GM21367 (cell line): ENCODE measurements around the gene PAK3.

Experiments
- ATAC-seq: cut with Tn5 transposase; IDR thresholded peaks from one replicate; pipeline ENCODE4 v1.9.1; 2021; ENCODE audit not compliant: unreplicated experiment

The PAK3 gene

GRCh38 chrX:111259559-111259958 lies 163.6 kb downstream of the PAK3 start:
- no peak for ATAC-seq

GRCh38 chrX:111260451-111260850 lies 164.5 kb downstream of the PAK3 start:
- ATAC-seq = no peak

- no peak for ATAC-seq
Observed at GRCh38 chrX:111262086-111262485, 166.1 kb downstream of the PAK3 start.

GRCh38 chrX:111264385-111264784 lies 168.4 kb downstream of the PAK3 start:
- ATAC-seq = no peak

- no peak for ATAC-seq
Observed at GRCh38 chrX:111265486-111265885, 169.5 kb downstream of the PAK3 start.

- no peak for ATAC-seq
Observed at GRCh38 chrX:111268506-111268905, 172.5 kb downstream of the PAK3 start.

- ATAC-seq = no peak
Observed at GRCh38 chrX:111270339-111270738, 174.3 kb downstream of the PAK3 start, which contains the start of gene CAPN6. TSS of gene CAPN6 (minus strand) at chrX:111270483. CDS start at chrX:111263936, 6,547 bp downstream.
